Erythroblast (primary cell): ENCODE data around the gene NEK5.

Source experiments
- GATA1 ChIP-seq: IDR thresholded peaks from 2 replicates; pipeline ENCODE4 v1.6.1; 2011; ENCODE audit warnings: low read depth, mild to moderate bottlenecking, control low read depth, low read length, moderate library complexity
- POLR2A ChIP-seq: IDR thresholded peaks from 2 replicates; pipeline ENCODE4 v1.6.1; 2011; ENCODE audit warnings: mild to moderate bottlenecking, low read length

GRCh38 chr13:52162279-52163101, 33.6 kb upstream of the NEK5 start:
- TF ChIP-seq POLR2A (no peak), GATA1 (no peak)
